ENCODE data around the gene FAM222A. TPM values are rescaled to one million over a fixed set of nuclear protein-coding genes. Genes with fewer than 3 reads are reported as not detected.

Gene FAM222A
- total and polyA plus RNA-seq, 2 of the 4 experiments (the other 2 are of a cell fraction): under 0.01 to 0.32 TPM

DNA sequence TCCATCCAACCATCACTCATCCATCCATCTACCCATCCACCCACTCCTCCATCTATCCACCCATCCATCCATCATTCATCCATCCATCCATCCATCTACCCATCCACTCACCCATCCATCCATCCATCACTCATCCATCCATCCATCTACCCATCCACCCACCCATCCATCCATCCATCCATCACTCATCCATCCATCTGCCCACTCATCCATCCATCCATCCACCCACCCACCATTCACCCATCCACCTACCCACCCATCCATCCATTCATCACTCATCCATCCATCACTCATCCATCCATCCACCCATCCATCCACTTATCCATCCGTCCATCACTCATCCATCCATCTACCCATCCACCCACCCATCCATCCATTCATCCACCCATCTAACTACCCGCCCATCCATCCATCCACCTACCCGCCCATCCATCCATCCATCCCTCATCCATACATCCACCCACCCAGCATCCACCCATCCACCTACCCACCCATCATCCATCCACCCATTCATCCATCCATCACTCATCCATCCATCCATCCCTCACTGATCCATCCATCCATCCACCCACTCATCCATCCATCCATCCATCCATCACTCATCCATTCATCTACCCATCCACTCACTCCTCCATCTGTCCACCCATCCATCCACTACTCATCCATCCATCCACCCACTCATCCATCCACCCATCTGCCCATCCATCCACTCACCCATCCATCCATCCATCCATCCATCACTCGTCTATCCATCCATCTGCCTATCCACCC lies 95.4 kb downstream of the FAM222A start:
- no peak for DNase-seq
- BruUV-seq (replicated peaks): no TSS peak
- Histone ChIP-seq H3K27me3 (ENCODE audit: control insufficient read depth, insufficient read depth, low read length) (no peaks in the 10 kb centered on the region), H2AK5ac (ENCODE audit: low read depth, low read length) (no peak overlapping the region), H2BK5ac (ENCODE audit: low read depth, low read length, poor library complexity, severe bottlenecking) (peak overlapping the region; percentile 16), H2BK15ac (ENCODE audit: low read depth, low read length) (no peak overlapping the region), H4K5ac (ENCODE audit: low read depth, low read length) (no peak overlapping the region), H2BK120ac (ENCODE audit: low read depth, low read length) (no peak overlapping the region), H3K18ac (ENCODE audit: low read depth, low read length) (no peak overlapping the region), H3K23ac (ENCODE audit: low read depth, low read length) (no peak overlapping the region), H3K36me3 (ENCODE audit: control insufficient read depth, insufficient read depth, low read length) (no peaks in the 10 kb centered on the region), H3K14ac (replicated peaks; ENCODE audit: low read depth, low read length) (no peak overlapping the region), H3K4me3 (ENCODE audit: insufficient read depth, low read depth, low read length) (no peak overlapping the region), H4K8ac (ENCODE audit: low read depth in 2 of 2, low read length in 2 of 2) (no peak overlapping the region), H3K56ac (ENCODE audit: extremely low read depth, insufficient read depth, low read length) (no peak overlapping the region), H4K20me1 (ENCODE audit: insufficient read depth, low read length) (no peaks in the 10 kb centered on the region), H3K9me1 (ENCODE audit: insufficient read depth, low read length) (no peaks in the 10 kb centered on the region), H3K4me1 (ENCODE audit: control insufficient read depth, insufficient read depth, low read length) (no peaks in the 10 kb centered on the region), H3K4me2 (ENCODE audit: low read depth, low read length) (no peak overlapping the region), H2AK9ac (replicated peaks; ENCODE audit: low read depth, low read length, poor library complexity) (no peak overlapping the region), H3K9ac (ENCODE audit: low read depth, low read length) (no peak overlapping the region), H2BK20ac (ENCODE audit: low read depth, low read length) (no peak overlapping the region), H3K4ac (ENCODE audit: low read depth, low read length) (no peak overlapping the region), H3K27ac (ENCODE audit: insufficient read depth, low read length) (no peak overlapping the region), H3K9me3 (ENCODE audit: control insufficient read depth, insufficient read depth, low read length) (no peaks in the 10 kb centered on the region), H3K79me1 (ENCODE audit: low read depth in 1 of 2, low read length in 2 of 2) (no peaks in the 10 kb centered on the region), H2AFZ (replicated peaks; ENCODE audit: low read length, poor library complexity) (no peak overlapping the region), H4K91ac (ENCODE audit: insufficient read depth, low read depth, low read length) (no peak overlapping the region)
- in situ Hi-C loops (cut with MboI; ENCODE audit: low sequenced_read_pairs) (no loop called here), dilution Hi-C loops (cut with HindIII; ENCODE audit: low sequenced_read_pairs, unreplicated experiment) (no loop called here), intact Hi-C loops (cut with micrococcal nuclease) (no loop called here)
- POLR2A ChIA-PET (ENCODE audit: unreplicated experiment): no interaction called here
- WGBS, 2 experiments (ENCODE audit: extremely low coverage in 2 of 2, insufficient read length in 1 of 2): 79 to 100% methylated on average over 1 to 4 of the region's 4 CpGs
- CTCF ChIA-PET: interaction anchor here (1.2 kb wide), 1 partner anchor 36 kb away, joined by 8 read pairs; no protein-coding TSS in a partner anchor
- ATAC-seq (ENCODE audit: low read depth): no peak
- TF ChIP-seq NFE2L2 (IDR thresholded peaks at IDR 0.05; ENCODE audit: low read depth, low read length) (no peak), RCOR1 (IDR thresholded peaks at IDR 0.05; ENCODE audit: insufficient replicate concordance, low read length) (no peak), MXI1 (IDR thresholded peaks at IDR 0.05; ENCODE audit: borderline replicate concordance, low read depth, low read length) (no peak), CHD1 (IDR thresholded peaks at IDR 0.05; ENCODE audit: low read depth, low read length) (no peak), SMC3 (IDR thresholded peaks at IDR 0.05; ENCODE audit: low read depth, low read length) (no peak), CTCF (conservative IDR thresholded peaks at IDR 0.05; ENCODE audit: low read depth, low read length) (no peak), FOS (IDR thresholded peaks at IDR 0.05; ENCODE audit: low read depth, low read length) (no peak), RAD21 (IDR thresholded peaks at IDR 0.05; ENCODE audit: low read length) (no peak), POLR2A (IDR thresholded peaks at IDR 0.05; ENCODE audit: low read depth, low read length) (no peak), CEBPB (IDR thresholded peaks at IDR 0.05; ENCODE audit: low read depth, low read length) (no peak), RFX5 (IDR thresholded peaks at IDR 0.05; ENCODE audit: low read depth, low read length) (no peak), USF2 (IDR thresholded peaks at IDR 0.05; ENCODE audit: low read depth, low read length) (no peak), MAZ (IDR thresholded peaks at IDR 0.05; ENCODE audit: borderline replicate concordance, low read depth, low read length) (no peak), BHLHE40 (IDR thresholded peaks at IDR 0.05; ENCODE audit: low read depth, low read length) (no peak), ELK1 (IDR thresholded peaks at IDR 0.05; ENCODE audit: borderline replicate concordance, low read depth, low read length) (no peak), MAFK (IDR thresholded peaks at IDR 0.05; ENCODE audit: low read depth, low read length) (no peak)
